GM18909 (cell line): ENCODE measurements around the gene CCNDBP1.
"Not testable (repeated sequence)": the region's sequence is repeated elsewhere in the genome, so short reads cannot be mapped to it uniquely, and the experiment has no call there.

ENCODE experiments used
- ATAC-seq: cut with Tn5 transposase; IDR thresholded peaks from one replicate; pipeline ENCODE4 v1.9.1; 2021; ENCODE audit warnings: mild to moderate bottlenecking; ENCODE audit not compliant: unreplicated experiment, poor library complexity

Gene CCNDBP1

DNA sequence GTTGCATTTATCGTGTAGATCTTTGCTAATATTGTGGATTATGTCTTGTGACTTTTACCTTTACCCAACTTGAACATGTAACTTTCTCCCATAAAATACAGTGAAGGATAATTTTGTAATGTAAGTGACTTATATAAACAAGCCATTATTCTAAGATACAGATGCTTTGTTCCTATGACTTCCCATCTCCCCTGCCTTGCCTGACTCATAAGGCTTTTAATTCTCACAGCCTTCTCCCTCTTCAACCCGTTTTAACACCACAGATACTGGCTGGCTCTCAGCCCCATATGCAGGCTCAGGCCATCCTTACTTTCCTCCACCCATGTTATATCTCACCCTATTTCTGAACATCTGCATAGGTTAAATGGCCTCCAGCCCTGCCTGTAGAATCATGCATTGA lies 4.1 kb downstream of the CCNDBP1 start:
- ATAC-seq: no peak

GRCh38 chr15:43190178-43190577 lies 5.0 kb downstream of the CCNDBP1 start:
- ATAC-seq: no peak

DNA sequence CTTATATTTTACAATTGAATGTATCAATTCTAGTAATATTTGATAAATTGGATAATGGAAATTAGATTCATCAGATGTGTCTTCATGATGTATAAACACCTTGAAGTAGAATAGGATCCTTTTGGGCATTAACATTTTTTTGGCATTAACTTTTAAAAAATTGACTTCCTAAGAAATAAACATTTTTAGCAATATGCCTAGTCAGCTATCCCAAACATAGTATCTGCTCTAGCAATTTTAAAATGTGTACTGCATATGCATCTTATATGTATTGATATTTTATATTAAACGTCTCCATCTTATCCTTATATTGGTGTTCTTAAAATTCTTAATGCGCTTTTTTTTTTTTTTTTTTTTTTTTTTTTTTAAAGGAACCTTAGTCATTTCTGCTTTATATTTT lies 8.5 kb downstream of the CCNDBP1 start:
- no peak for ATAC-seq

- no peak for ATAC-seq
Measured at GRCh38 chr15:43194795-43195194, 9.6 kb downstream of the CCNDBP1 start.

DNA sequence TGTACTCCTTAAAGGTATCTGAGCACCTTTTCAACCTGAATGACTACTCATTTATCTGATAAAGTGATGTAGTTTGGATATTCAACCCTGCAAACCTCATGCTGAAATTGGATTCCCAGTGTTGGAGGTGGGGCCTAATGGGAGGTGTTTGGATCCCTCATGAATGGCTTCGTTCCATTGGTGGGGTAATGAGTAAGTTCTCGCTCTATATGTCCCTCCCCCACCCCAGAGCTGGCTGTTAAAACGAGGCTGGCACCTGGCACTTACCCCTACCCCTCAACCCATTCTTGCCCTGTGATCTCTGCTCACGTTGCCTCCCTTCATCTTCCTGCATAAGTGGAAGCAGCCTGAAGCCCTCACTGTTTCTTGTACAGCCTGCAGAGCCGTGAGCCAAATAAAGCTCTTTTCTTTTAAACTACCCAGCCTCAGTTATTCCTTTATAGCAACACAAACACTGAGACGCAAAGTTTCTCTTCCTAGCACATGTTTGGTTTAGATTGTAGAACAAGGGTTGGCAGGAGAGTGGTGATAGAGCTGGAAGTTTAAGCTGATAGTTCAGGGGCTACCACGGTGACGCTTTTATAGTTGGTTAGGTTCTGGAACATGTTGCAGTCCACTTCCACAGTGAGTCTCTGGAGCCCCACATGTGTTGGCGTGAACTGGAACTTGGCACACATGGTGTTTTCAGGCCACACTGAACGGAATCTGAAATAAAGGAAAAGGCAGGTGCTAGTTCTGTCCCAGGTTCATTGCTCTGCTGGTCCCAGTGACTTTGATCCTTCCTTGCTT lies 11.8 kb downstream of the CCNDBP1 start:
- ATAC-seq: no peak

GRCh38 chr15:43197773-43198172 lies 12.6 kb downstream of the CCNDBP1 start:
- not testable (repeated sequence) for ATAC-seq

GRCh38 chr15:43198556-43198955 lies 13.4 kb downstream of the CCNDBP1 start:
- ATAC-seq: not testable (repeated sequence)

GRCh38 chr15:43198992-43199391 lies 13.8 kb downstream of the CCNDBP1 start:
- no peak for ATAC-seq

- ATAC-seq: no peak
Measured at GRCh38 chr15:43199945-43200488, 14.8 kb downstream of the CCNDBP1 start.

DNA sequence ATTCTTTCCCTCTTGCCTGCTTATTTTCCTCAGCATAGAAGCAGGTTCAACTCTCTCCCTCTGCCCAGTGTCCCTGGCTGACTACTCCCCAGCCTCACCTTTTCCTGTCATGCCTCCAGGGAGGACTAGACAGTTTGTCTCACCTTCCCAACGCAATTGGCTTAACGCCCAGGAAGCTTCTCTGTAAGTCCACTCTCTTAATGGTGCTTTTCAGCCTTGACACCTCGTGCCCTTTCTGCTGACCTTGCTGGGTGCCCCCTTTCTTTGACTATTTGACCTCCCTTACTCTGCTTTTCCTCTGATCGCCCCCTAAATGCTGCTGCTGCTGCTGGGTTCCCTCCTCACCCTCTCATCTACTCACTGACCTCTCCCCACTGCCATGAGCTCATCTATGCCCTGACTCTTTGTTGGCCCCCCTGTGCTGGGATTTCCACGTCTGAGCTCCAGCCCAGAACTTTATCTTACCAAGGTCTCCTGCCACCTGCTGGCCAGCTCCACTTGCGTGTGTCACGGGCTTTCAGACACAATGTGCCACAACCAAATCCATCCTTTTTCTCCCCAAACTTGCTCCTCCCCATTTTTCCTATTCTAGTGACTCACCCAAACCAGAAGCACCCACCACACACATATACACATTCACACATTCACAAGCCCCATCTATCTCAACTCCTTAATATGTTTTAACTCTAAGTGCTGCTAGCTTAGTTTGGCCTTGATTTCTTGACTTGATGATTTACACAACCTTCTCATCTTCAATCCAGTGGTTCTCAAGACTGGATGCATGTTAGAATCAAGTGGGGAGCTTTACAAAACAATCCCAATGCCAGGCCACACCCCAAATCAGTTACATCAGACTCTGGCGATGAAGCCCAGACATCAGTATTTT lies 19.1 kb downstream of the CCNDBP1 start:
- no peak for ATAC-seq

GRCh38 chr15:43206054-43206453 lies 20.9 kb downstream of the CCNDBP1 start:
- ATAC-seq: no peak

DNA sequence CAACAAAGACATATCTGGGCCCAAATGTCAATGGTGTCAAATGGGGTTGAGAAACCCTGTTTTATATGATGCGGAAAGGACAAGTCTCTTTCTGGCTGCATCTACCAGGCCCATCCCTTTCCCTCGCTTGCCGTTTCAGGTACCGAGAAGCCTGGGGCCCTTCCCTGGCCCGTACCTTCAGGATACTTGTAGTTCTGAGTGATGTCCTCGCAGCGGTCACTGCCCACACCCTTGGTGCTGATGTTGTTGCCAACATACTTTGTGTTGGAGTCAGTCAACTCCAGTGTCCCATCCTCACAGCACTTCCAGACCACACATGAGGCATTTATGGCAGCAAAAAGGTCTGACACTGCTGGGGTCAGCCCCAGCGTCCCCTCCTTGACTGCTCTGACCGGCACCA lies 21.8 kb downstream of the CCNDBP1 start:
- ATAC-seq: no peak

- ATAC-seq: no peak
Measured at GRCh38 chr15:43208052-43209002, 23.1 kb downstream of the CCNDBP1 start.

GRCh38 chr15:43209059-43209824 lies 24.0 kb downstream of the CCNDBP1 start:
- no peak for ATAC-seq

GRCh38 chr15:43210172-43210745 lies 25.1 kb downstream of the CCNDBP1 start:
- no peak for ATAC-seq

DNA sequence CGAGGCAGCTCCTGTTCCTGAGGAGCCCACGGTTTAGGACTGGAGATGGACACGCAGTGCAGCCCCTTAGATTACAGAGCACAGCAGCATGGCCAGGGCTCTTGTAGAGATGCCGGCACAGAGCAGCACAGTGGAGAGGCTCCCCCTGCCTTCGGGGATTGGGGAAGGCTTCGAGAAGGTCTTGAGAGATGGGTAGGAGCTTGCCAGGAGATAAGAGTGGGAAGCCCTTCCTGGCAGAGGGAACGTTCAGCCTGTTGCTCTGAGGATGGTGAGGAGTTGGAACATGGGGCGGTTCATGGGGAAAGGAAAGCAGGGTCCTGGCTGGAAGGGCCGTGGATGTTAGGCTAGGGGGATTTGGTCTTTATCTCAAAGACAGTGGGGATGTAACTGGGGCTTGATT lies 25.6 kb downstream of the CCNDBP1 start:
- ATAC-seq: no peak

DNA sequence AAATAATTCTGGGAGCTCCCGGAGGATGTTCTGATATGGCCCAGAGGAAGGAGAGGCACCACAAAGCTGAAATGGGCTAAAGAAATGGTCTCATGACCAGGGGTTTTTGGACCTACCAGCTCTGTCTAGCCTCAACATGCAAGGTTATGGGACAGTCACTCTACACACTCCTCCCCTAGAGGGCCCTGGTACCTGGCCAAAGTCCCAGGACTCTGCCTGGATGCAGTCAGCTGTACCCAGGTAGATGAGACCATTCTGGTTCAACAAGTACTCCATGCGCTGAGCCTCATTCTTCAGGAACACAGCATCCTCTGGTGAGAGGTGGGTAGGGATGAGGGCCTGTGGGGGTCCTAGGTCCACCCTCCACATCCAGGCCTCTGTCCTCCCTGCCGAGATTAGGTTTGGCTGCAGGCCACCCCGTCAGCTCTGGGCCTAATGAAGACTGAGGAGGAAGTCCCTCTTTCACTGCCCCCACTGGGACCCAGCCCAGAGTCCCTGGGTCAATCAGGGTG lies 26.1 kb downstream of the CCNDBP1 start:
- ATAC-seq: no peak

- ATAC-seq: no peak
Measured at GRCh38 chr15:43212299-43212698, 27.1 kb downstream of the CCNDBP1 start.

DNA sequence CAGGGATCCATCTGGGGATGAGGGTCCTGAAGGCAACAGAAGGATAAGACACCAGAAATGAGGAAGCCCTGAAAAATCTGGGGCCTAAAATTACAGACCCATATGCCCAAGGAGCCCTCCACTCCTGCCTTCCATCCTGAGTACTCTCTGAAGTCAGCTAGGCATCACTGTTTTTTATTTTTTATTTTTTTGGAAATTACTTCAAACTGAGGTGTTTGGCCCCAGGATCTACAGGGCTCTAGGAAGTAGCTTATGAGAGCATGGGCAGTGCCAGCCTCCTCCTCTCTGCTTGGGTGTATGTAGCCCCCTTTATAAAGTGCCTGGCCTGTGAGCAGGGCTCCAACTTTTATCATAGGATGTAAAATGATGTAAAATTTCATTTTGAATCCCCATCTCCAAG lies 27.7 kb downstream of the CCNDBP1 start:
- no peak for ATAC-seq
